NCI-H2081 (cell line): ENCODE measurements around the gene SORCS2.
A peak's percentile ranks its signal among the peaks of the same experiment; 100 is the strongest.

Experiments used
- DNase-seq, 2 experiments: peaks; one replicate each; lab custom pipeline; 2025; lab: John Stamatoyannopoulos, UW

The SORCS2 gene

GRCh38 chr4:7356667-7357310 lies 164.5 kb downstream of the SORCS2 start:
- no peak for DNase-seq

DNA sequence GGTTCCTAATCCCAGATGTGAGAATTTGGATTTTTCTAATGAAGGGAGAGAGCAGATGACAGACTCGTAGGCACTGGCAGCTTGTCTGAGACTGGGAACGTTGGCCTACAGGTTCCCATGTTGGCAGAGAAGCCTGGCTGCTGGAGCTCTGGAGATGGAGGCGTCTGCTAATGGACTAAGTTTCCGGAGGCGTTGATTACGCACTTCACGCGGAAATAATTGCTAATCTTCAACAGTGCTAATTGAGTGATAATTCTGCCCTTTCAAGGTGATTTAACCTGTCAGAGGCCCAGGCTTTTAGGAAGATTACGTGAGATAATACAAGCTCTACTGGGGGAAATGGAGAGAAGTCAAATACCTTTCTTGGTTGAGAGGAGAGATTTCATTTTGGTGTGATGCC lies 165.0 kb downstream of the SORCS2 start:
- DNase-seq, result peak in 1 of 2 experiments; percentile 10

DNA sequence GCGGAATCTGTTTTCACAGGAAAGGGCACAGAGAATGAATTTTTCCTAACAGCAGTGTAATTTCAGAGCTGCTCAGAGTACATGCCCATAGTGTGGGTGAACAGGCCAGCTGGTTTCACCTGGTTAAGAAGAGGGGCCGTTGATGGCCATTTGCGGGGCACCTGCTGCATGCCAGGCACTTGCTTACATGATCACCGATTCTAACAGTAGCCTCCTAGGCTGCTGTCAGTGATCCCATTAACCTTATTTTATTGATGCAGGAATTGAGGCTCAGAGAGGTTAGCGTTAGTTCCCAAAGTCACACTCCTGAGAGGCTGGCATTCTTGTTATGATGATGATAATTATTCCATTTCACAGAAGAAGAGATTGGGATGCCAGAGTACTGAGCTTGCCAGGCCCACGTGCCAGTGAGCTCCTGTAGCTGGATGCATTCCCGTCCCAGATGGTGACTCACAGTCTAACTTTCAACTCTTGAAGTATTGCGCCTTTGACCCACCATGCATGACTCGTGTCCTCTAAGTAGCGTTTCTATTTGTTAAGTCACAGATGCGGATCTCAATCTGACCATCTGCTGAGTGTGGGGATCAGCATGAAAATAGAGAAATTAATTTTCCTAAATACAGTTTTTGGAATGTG lies 165.9 kb downstream of the SORCS2 start:
- DNase-seq, result no peak

GRCh38 chr4:7359400-7360062 lies 167.2 kb downstream of the SORCS2 start:
- no peak for DNase-seq

DNA sequence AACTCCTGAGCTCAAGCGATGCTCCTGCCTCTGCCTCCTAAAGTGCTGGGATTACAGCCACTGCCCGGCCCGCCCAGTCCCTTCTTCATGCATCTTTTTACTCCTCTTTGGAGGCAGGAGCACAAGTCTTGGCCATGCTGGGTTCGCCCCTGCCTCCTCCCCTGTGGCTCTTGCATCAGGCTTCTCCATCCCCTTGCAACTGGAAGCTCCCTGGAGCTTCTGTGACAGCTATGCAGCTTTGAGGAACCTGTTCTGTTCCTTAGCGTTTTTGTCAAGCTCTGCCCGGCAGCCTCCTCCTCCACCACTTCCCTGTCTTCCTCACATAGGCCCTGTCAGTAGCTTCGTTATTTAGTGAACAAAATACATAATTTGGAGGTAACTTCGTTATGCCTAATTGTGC lies 168.5 kb downstream of the SORCS2 start:
- no peak for DNase-seq

GRCh38 chr4:7361280-7361895 lies 169.1 kb downstream of the SORCS2 start:
- no peak for DNase-seq

DNA sequence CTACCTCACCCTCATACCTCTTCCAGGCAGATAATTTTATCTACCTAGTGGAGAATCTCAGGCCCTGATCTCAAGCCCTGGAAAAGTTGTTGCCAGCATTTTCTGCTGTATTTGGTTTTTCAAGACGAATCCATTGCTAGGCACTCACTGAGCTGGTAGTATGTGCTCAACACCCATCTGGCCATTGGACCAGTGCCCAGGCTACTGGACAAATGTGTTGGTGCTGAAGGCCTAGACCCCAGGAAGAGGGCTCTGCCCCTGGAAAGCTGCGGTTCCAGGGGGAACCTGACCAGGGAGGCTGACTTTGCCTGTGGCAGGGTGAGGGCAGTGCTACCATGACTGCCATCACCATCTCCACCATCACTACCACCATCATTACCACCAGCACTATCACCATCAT lies 170.0 kb downstream of the SORCS2 start:
- no peak for DNase-seq

- no peak for DNase-seq
Observed at GRCh38 chr4:7362862-7363430, 170.6 kb downstream of the SORCS2 start.

DNA sequence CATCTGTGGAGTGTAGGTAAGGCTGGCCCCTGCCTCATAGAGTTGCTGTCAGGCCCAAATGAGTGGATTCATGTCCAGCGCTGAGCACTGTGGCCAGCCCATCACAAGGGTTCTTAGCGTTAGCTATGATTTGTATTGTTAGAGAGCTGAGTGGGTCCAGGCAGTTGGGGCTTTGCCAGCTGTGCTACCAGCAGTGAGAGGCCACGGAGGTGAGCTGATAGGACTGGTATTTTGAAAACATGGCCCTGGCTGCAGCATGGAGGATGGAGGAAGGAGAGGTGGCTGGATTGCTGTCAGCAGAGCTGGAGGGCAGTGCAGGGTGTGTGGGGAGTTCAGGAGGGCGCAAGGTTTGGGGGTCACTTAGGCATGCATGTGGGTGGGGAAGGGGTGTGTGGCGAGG lies 172.6 kb downstream of the SORCS2 start:
- DNase-seq, result no peak

DNA sequence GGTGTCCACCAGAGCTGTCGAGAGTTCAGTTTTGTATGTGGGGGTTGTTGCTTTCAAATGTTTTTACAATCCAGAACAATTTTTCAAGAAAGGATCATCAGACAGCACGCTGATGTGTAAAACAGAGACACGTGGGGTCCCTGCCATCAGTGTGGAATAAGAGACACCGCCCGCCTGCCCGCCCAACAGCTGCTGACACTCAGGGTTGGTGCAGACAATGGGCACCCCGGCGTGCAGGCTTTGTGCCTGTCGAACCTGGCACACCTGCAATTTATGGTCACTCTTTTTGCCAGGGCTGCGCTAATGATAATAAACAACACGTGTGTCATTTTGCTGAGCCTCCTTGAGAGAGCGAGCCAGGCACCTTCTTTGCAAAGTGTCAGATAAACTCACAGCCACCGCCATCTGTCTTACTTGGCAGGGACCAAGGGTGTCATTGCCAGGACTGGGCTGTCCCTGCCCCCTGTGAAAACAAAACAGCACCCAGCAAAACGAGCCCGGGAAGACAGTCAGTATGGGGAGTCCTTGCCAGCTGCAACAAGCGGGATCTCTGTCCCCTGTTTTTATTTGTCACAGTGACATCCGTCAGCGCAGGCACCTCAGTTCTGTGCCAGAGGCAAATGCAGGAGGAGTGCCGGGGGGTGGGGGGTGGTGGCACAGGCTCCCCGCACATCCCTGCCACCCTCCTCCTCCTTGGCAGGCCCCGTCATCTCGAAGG lies 173.3 kb downstream of the SORCS2 start:
- DNase-seq, result peak; percentile 88 to 97

DNA sequence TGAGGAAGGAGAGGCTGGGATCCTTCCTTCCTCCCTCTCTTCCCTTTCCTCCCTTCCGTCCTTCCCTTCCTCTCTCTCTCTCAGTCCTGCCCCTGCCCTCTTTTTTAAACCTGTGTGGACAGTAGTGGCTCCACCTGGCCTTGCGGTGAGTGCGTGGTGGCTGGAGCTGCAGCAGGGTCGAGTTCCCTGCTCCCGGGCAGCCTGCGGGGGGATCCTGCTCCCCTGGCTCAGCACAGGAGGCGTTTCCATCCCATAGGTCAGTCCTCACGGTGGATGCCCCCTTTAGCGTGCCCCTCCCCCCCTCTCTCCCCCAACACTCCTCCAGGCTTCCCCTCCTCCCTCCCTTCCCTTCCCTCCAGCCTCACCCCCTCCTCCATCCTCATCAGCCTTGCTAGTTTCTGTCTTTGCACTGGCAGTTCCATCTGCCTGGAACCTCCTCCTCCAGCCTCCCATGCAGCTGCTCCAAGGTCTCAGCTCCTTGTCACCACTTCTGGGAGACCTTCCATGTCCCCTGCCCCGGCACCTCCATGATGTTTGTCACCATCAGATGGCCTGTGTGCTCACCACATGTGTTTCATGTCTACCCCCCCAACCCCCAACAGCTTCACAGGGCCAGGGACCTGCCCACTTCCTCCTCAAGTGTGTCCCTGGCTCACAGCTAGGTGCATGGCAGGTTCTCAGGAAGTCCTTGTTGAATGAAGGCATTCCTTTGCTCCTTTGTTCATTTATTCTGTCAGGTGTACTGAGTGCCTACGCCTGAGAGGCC lies 174.0 kb downstream of the SORCS2 start:
- DNase-seq, result no peak

- no peak for DNase-seq
Observed at GRCh38 chr4:7366954-7367353, 174.6 kb downstream of the SORCS2 start.

DNA sequence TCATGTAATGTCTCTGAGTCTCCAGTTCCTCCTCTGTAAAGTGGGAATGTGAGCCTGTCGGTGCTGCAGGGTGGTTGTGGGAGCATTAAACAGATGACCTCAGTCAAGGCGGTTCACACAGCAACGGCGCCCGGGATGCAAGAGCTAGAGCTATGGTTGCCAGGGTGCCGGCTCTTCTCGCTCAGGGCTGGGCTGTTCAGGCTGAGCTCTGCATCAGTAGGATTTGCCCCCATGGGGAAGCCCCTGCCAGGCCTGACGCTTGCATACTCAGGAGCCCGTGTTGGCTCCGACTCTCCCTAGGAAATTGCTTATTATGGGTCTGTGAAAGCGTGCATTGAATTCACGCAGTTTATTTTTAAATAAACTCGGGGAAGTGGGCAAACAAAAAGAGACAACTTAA lies 175.1 kb downstream of the SORCS2 start:
- no peak for DNase-seq

DNA sequence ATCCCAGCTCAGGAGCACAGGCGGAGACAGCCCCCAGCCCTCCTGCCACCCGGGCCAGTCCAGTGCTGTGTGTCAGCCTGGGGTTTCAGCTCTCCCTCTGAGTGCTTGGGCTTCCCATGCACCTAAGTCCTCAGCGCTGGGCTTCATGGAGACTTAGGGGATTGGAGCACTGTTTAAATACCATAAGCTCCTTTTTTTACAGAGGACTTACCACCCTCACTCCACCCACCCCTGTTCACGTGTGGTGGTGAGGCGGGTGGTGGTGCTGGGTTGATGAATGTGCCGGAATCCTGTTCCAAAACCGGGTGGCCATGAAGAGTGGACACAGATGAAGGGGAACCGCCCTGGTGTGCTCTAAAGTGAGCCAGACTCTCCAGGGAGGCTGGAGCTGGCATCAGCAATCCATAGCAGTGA lies 175.5 kb downstream of the SORCS2 start:
- DNase-seq, result no peak

GRCh38 chr4:7368296-7368695 lies 176.0 kb downstream of the SORCS2 start:
- DNase-seq, result no peak

- no peak for DNase-seq
Observed at GRCh38 chr4:7369511-7369910, 177.2 kb downstream of the SORCS2 start.

GRCh38 chr4:7370038-7370437 lies 177.7 kb downstream of the SORCS2 start:
- no peak for DNase-seq

DNA sequence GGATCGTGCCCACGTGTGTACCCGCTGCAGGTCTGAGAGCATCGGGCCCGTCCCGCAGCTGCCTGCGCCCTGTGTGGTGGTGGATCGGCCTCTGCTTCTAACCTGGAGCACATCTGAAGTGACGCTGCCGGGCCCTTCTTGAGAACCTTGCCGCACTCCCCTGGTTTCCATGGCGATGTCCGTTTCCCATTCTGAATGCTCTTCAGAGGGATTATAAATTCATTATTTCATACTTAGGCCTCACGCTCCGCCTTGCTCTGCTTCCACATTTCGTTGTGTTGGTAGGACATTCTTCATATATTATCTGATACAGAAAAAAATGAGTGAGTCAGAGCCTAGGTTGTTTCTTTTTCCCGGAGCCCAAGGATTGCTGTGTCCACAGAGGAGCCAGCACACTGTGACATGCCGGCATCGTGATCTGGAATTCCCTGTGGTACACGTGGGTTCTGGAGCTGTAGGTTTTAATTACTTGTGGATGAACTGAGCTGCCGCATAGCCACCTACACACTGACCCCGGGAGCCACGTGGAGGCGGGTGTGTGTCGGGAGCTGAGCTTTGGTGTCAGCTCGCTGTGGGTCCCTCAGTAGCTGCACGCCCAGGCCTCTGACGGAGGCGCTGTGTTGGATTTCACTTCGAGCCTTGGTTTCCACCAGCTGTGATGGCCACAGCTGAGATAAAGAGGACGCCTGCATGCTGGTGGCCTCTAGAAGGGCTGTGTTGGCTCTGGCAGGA lies 179.0 kb downstream of the SORCS2 start:
- no peak for DNase-seq

- DNase-seq, result no peak
Observed at GRCh38 chr4:7372673-7373072, 180.3 kb downstream of the SORCS2 start.

- no peak for DNase-seq
Observed at GRCh38 chr4:7374571-7374970, 182.2 kb downstream of the SORCS2 start.

DNA sequence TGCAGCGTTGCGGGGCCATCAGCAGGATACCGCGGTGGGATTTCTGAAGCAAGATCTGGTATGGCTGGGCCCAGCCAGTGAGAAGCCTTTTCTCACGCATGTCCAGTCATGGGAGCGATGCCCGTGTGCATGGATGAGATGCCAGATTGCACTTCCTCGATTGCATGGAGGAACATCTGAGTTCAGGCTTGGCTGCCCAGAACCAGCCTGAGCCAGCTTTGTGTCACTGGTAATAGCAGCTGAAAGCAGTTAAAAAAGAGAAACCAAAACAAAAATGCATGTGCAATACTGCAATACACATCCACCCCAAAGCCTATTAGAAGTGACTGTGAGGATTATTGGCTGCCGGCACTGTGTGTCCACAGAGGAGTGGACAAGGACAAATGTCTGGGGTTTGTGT lies 183.1 kb downstream of the SORCS2 start:
- DNase-seq, result no peak
